Lower leg skin (tissue), 4 donors: ENCODE data around the gene TMEM125. TPM values are rescaled to one million over a fixed set of nuclear protein-coding genes. Genes with fewer than 3 reads are reported as not detected.

Experiments used
- DNase-seq, 2 donors: peaks; one replicate each; pipeline ENCODE4 v3.0.0-alpha.2; 2019; ENCODE audit warnings: low spot score in 2 of 2
- H3K4me3 ChIP-seq: fragments of 200-600 bp; sonication (generic); 2 replicates; pipeline ENCODE4 v1.5.1; 2017; ENCODE audit warnings: mild to moderate bottlenecking, low read depth; ENCODE audit not compliant: poor library complexity, severe bottlenecking
- POLR2A ChIP-seq, 2 donors: fragments of 450-650 bp; IDR thresholded peaks; one replicate each; pipeline ENCODE4 v1.6.1; 2016 to 2017; ENCODE audit warnings: antibody characterized with exemption in 2 of 2, mild to moderate bottlenecking in 1 of 2, moderate library complexity in 1 of 2
- WGBS, 2 donors: methylation state at CpG; one replicate each; pipeline ENCODE4 v1.1.5; 2018; 5-methylcytosine and 5-hydroxymethylcytosine counted together
- intact Hi-C: fragments of 100-400 bp; cut with DNase I; formaldehyde crosslinking; loops from one replicate; pipeline ENCODE4 v1.15.0; 2023; ENCODE audit warnings: low total_unique reads
- total RNA-seq, 4 donors: library from RNA; depleted of rRNA; stranded (reverse); fragments of >200 nt; gene quantifications; one replicate each; pipeline ENCODE4 v1.1.0, GENCODE V29; 2016
- TF ChIP-seq, protein P1 (sequence below), 3 donors: fragments of 450-650 bp; IDR thresholded peaks; one replicate each; pipeline ENCODE4 v1.5.1; 2016; ENCODE audit warnings: antibody characterized with exemption in 3 of 3, mild to moderate bottlenecking in 3 of 3, moderate library complexity in 2 of 3

The TMEM125 gene
- total RNA-seq, 4 donors from 2014 or later, result 13.6 to 34.5 (median 19.0) TPM

DNA sequence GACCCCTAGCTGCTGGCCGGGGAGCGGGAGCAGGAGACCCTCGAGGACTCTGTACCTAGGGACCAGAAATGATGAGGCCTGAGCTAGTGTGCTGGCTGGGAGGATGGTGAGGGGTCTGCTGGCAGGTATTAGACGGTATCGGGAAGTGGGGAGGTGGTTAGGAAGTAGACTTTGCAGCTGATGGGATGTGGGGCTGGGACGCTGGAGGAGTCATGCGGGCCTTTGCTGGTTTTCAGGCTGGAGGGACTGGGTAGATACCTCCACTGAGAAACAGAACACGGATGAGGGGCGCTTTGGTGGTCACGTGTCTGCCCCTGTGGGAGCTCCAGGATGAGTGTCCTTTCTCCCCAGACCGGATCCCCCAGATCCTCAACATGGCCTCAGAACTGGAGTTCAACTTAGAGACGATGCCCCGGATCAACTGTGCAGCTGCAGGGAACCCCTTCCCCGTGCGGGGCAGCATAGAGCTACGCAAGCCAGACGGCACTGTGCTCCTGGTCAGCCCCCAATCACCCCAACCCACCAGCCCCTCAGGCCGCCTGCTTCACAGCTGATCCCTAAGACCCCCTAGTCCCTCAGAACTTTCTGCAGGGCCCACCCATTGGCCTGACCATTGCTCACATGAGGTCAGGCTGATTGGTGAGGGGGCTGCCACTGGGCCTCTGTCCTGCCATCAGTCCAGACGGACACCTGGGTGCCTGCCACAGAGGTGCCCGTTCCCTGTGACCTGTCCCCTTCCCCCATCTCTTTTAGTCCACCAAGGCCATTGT is 39.0 kb downstream of the TMEM125 start:
- no peak for TF ChIP-seq POLR2A (IDR thresholded peaks at IDR 0.05)
- TF ChIP-seq, protein P1, sequence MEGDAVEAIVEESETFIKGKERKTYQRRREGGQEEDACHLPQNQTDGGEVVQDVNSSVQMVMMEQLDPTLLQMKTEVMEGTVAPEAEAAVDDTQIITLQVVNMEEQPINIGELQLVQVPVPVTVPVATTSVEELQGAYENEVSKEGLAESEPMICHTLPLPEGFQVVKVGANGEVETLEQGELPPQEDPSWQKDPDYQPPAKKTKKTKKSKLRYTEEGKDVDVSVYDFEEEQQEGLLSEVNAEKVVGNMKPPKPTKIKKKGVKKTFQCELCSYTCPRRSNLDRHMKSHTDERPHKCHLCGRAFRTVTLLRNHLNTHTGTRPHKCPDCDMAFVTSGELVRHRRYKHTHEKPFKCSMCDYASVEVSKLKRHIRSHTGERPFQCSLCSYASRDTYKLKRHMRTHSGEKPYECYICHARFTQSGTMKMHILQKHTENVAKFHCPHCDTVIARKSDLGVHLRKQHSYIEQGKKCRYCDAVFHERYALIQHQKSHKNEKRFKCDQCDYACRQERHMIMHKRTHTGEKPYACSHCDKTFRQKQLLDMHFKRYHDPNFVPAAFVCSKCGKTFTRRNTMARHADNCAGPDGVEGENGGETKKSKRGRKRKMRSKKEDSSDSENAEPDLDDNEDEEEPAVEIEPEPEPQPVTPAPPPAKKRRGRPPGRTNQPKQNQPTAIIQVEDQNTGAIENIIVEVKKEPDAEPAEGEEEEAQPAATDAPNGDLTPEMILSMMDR (IDR thresholded peaks at IDR 0.05), result no peak
- intact Hi-C loops, result no loop called here
- DNase-seq, result no peak
- no peak overlapping the region for H3K4me3 ChIP-seq
- WGBS, 2 donors, result 91 to 98% methylated on average over 19 of the region's 20 CpGs

DNA sequence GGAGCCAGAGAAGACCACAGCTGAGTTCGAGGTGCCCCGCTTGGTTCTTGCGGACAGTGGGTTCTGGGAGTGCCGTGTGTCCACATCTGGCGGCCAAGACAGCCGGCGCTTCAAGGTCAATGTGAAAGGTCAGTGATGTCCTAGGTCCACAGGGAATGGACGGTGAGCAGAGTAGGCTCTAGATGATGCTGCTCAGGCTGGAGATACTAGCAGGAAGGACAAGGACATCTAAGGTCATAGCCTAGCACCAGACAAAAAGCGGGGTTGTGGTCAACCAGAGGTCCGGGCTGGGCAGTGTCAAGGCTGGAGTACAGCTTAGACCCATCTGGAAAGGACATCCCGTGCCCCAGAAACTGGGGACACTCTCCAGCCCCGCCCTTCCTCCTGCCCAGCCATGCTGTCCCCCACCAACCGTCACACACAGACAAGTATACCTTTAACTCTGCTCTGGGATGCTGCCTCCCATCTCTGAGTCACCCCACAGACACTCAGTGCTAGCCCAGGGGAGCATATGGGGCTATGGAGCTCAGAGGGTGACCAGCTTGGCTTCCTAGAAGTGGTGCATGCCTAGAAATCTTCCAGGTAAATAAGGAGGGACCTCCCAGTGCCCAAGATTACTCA is 39.7 kb downstream of the TMEM125 start:
- DNase-seq, result no peak
- intact Hi-C loops, result no loop called here
- TF ChIP-seq POLR2A (IDR thresholded peaks at IDR 0.05), result no peak
- TF ChIP-seq, protein P1 (IDR thresholded peaks at IDR 0.05), result no peak
- H3K4me3 ChIP-seq, result no peak overlapping the region
- WGBS, 2 donors, result 91 to 92% methylated on average over 13 of the region's 13 CpGs

DNA sequence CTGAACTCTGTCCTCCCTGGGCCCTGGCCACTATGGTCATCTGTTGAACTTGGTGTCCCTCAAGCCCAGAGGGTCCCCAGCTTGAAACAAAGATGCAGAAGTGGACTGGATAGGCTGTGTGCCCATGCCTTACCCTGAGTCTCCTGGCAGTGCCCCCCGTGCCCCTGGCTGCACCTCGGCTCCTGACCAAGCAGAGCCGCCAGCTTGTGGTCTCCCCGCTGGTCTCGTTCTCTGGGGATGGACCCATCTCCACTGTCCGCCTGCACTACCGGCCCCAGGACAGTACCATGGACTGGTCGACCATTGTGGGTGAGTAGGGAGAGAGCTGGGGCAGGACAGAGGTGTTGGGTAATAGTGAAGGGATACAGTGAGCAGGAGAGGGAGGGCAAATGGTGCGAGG is 41.7 kb downstream of the TMEM125 start:
- TF ChIP-seq POLR2A (IDR thresholded peaks at IDR 0.05), result no peak
- TF ChIP-seq, protein P1 (IDR thresholded peaks at IDR 0.05), result no peak
- intact Hi-C loops, result no loop called here
- no peak overlapping the region for H3K4me3 ChIP-seq
- 92 to 95% methylated on average over 9 of the region's 9 CpGs for WGBS, 2 donors
- DNase-seq, result no peak

DNA sequence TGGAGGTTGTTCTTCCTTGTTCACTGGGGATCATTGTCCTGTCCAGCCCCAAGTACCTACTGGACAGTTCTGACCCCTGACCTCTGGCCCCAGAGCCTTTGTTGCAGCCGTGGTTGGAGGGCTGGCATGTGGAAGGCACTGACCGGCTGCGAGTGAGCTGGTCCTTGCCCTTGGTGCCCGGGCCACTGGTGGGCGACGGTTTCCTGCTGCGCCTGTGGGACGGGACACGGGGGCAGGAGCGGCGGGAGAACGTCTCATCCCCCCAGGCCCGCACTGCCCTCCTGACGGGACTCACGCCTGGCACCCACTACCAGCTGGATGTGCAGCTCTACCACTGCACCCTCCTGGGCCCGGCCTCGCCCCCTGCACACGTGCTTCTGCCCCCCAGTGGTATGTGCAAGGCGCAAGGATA is 42.4 kb downstream of the TMEM125 start:
- intact Hi-C loops, result no loop called here
- DNase-seq, result no peak
- H3K4me3 ChIP-seq, result no peak overlapping the region
- TF ChIP-seq POLR2A (IDR thresholded peaks at IDR 0.05), result no peak
- TF ChIP-seq, protein P1 (IDR thresholded peaks at IDR 0.05), result no peak
- WGBS, 2 donors, result 84 to 90% methylated on average over 7 to 19 of the region's 19 CpGs

DNA sequence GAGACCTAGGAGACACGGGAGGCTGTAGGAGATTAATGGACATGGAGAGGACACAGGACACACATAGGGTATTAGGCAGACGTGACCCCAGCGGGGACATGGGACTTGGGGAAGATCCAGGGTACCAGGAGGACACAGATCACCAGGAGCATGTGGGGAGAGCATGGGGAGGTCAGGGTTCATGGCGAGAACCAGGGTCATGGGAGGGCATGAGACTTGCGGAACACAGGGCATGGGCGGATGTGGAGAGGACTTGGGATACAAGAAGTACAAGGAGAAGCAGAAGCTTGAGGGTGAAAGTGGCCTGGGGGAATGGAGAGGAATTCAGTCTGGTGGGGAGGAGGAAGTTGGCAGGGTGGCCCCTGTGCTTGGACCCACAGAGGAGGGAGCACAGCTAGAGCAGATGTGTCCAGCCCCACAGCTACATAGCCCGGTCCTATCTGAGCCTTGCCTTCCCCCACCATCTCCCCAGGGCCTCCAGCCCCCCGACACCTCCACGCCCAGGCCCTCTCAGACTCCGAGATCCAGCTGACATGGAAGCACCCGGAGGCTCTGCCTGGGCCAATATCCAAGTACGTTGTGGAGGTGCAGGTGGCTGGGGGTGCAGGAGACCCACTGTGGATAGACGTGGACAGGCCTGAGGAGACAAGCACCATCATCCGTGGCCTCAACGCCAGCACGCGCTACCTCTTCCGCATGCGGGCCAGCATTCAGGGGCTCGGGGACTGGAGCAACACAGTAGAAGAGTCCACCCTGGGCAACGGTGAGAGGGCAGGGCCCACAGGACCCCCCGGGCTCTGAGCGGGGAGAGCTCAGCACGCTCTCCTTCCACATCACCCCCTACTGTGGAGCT is 43.1 kb downstream of the TMEM125 start:
- TF ChIP-seq, protein P1 (IDR thresholded peaks at IDR 0.05), result no peak
- TF ChIP-seq POLR2A (IDR thresholded peaks at IDR 0.05), result no peak
- H3K4me3 ChIP-seq, result no peak overlapping the region
- DNase-seq, result no peak
- 90 to 92% methylated on average over 24 of the region's 24 CpGs for WGBS, 2 donors
- intact Hi-C loops, result no loop called here
